ENCODE measurements around the gene UBTF. TPM values are rescaled to one million over a fixed set of nuclear protein-coding genes. Genes with fewer than 3 reads are reported as not detected.

The UBTF gene
- total and polyA plus RNA-seq, 7 donors = 26.8 to 58.4 (median 48.3) TPM

DNA sequence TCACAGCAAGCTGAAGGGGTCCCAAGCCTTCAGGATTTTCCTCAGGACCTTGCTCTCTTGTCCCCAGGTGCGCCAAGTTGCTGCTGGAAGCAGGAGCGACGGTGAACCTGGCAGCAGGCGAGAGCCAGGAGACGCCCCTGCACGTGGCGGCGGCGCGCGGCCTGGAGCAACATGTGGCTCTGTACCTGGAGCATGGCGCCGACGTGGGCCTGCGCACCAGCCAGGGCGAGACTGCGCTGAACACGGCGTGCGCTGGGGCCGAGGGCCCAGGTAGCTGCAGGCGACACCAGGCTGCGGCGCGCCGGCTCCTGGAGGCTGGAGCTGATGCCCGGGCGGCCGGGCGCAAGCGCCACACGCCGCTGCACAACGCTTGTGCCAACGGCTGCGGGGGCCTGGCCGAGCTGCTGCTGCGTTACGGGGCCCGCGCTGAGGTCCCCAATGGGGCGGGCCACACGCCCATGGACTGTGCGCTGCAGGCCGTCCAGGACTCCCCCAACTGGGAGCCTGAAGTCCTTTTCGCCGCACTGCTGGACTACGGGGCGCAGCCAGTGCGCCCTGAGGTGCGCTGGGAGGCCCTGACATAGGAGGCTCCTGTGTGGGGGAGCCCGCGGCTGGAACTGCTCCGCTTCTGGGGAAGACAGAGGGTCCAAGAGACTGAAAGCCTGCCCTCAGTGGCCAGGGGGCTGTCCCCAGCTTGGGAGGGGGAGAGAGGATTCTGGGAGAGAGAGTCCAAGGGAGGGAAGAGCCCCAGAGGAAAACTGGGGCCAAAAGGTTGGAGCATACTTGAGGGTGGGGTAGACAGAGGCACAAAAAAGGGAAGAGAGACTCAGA is 42.6 kb downstream of the UBTF start:
- no peak for DNase-seq
- H3K27ac ChIP-seq = no peak overlapping the region
- H3K27me3 ChIP-seq = no peaks in the 10 kb centered on the region
- WGBS, 2 donors = 95 to 98% methylated on average over 54 of the region's 54 CpGs
- intact Hi-C loops (cut with DNase I) = no loop called here
- no peak overlapping the region for H3K4me3 ChIP-seq
- TF ChIP-seq, protein P1, sequence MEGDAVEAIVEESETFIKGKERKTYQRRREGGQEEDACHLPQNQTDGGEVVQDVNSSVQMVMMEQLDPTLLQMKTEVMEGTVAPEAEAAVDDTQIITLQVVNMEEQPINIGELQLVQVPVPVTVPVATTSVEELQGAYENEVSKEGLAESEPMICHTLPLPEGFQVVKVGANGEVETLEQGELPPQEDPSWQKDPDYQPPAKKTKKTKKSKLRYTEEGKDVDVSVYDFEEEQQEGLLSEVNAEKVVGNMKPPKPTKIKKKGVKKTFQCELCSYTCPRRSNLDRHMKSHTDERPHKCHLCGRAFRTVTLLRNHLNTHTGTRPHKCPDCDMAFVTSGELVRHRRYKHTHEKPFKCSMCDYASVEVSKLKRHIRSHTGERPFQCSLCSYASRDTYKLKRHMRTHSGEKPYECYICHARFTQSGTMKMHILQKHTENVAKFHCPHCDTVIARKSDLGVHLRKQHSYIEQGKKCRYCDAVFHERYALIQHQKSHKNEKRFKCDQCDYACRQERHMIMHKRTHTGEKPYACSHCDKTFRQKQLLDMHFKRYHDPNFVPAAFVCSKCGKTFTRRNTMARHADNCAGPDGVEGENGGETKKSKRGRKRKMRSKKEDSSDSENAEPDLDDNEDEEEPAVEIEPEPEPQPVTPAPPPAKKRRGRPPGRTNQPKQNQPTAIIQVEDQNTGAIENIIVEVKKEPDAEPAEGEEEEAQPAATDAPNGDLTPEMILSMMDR (IDR thresholded peaks at IDR 0.05) = no peak
- TF ChIP-seq POLR2AphosphoS5 (IDR thresholded peaks at IDR 0.05) = no peak
- no peak for TF ChIP-seq EP300 (IDR thresholded peaks at IDR 0.05)
- TF ChIP-seq POLR2A (IDR thresholded peaks at IDR 0.05) = no peak
- no peaks in the 10 kb centered on the region for H3K9me3 ChIP-seq
- H3K4me1 ChIP-seq = peaks cover 0 to 2% (median 1%) of the 10 kb centered on the region in 4 donors
- H3K36me3 ChIP-seq = peaks cover 0 to 24% (median 6%) of the 10 kb centered on the region in 4 donors

DNA sequence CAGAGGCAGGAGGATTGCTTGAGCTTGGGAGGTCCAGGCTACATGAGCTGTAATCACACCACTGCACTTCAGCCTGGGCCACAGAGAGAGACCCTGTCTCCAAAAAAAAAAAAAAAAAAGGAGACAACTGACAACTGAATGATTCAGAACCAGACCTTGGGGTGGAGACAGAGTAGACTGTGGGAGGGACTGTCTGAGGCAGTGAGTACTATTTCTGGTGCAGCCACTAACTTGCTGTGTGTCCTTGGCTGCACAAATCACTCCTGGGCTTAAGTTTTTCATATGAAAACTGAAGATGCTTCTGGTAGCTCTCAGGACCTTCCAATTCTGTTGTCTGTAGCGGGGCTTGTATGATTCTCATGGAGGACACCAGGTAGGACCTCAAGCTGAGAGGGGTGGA is 43.2 kb downstream of the UBTF start:
- intact Hi-C loops (cut with DNase I) = no loop called here
- Histone ChIP-seq H3K4me3 (no peak overlapping the region), H3K9me3 (no peaks in the 10 kb centered on the region), H3K27me3 (no peaks in the 10 kb centered on the region), H3K4me1 (peaks cover 0 to 9% (median 5%) of the 10 kb centered on the region in 4 donors), H3K27ac (no peak overlapping the region), H3K36me3 (peaks cover 0 to 21% (median 6%) of the 10 kb centered on the region in 4 donors)
- 95 to 97% methylated on average over 1 of the region's 1 CpG for WGBS, 2 donors
- no peak for TF ChIP-seq EP300 (IDR thresholded peaks at IDR 0.05)
- no peak for TF ChIP-seq POLR2A (IDR thresholded peaks at IDR 0.05)
- TF ChIP-seq, protein P1 (IDR thresholded peaks at IDR 0.05) = no peak
- TF ChIP-seq POLR2AphosphoS5 (IDR thresholded peaks at IDR 0.05) = no peak
- no peak for DNase-seq

DNA sequence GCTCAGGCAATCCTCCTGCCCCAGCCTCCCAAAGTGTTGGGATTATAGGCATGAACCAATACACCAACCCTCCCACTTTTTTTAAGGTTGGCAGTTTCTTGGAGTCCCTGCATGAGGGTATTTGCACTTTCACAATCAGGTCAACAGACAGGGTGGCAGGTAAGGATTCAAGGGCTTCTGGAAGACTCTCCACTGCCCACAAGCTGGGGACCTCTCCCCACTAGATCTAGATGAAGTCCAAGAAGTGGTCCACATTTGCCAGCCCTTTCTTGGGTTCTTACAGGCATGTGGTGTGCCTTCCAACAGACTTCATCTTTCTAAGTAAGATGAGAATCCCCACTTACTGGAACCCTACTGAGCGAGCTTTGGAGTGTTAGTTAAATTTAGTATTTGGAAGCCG is 45.0 kb downstream of the UBTF start:
- intact Hi-C loops (cut with DNase I) = no loop called here
- Histone ChIP-seq H3K27ac (no peak overlapping the region), H3K36me3 (peaks cover 0 to 21% (median 6%) of the 10 kb centered on the region in 4 donors), H3K4me1 (peaks cover 0 to 24% (median 16%) of the 10 kb centered on the region in 4 donors), H3K27me3 (no peaks in the 10 kb centered on the region), H3K9me3 (no peaks in the 10 kb centered on the region), H3K4me3 (no peak overlapping the region)
- DNase-seq = no peak
- TF ChIP-seq POLR2AphosphoS5 (IDR thresholded peaks at IDR 0.05) = no peak
- TF ChIP-seq, protein P1 (IDR thresholded peaks at IDR 0.05) = no peak
- WGBS, 2 donors = 93 to 100% methylated on average over 2 of the region's 2 CpGs

DNA sequence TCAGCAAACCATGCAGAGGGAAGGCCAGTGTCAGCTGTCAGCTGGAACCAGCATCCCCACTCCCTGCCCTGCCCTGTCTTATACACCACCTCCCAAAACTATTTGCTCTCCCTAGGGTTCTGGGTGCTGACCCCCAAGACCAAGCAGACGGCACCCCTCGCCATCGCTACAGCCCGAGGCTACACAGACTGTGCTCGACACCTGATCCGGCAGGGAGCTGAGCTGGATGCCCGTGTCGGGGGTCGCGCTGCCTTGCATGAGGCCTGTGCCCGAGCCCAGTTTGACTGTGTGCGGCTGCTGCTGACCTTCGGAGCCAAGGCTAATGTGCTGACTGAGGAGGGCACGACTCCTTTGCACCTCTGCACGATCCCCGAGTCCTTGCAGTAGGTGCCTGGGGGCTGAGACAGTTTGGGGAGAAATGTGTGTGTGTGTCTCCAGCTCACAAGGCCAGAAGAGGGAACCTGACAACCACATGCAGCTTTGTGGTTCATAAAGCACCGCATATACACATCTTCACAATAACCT is 47.5 kb downstream of the UBTF start:
- no peak for TF ChIP-seq POLR2AphosphoS5 (IDR thresholded peaks at IDR 0.05)
- TF ChIP-seq EP300 (IDR thresholded peaks at IDR 0.05) = no peak
- TF ChIP-seq, protein P1 (IDR thresholded peaks at IDR 0.05) = no peak
- no peak for TF ChIP-seq POLR2A (IDR thresholded peaks at IDR 0.05)
- WGBS, 2 donors = 85 to 88% methylated on average over 17 of the region's 17 CpGs
- Histone ChIP-seq H3K4me3 (no peak overlapping the region), H3K36me3 (peaks cover 0 to 8% (median 0%) of the 10 kb centered on the region in 4 donors), H3K4me1 (peaks cover 0 to 32% (median 23%) of the 10 kb centered on the region in 4 donors), H3K27ac (peak overlapping the region in 3 of 4 donors; percentile 79 to 90 (median 85)), H3K9me3 (no peaks in the 10 kb centered on the region), H3K27me3 (no peaks in the 10 kb centered on the region)
- intact Hi-C loops (cut with DNase I) = no loop called here
- no peak for DNase-seq
